Measurements from ENCODE around the gene POR.

The POR gene

GRCh38 chr7:75953931-75954330 is 39.0 kb downstream of the POR start:
- no peak for DNase-seq (ENCODE audit: low spot score)

- no peak for DNase-seq (ENCODE audit: low spot score)
Measured at GRCh38 chr7:75955331-75955955, 40.5 kb downstream of the POR start.

- DNase-seq (ENCODE audit: low spot score), result no peak
Measured at GRCh38 chr7:75957021-75957736, 42.2 kb downstream of the POR start.

- no peak for DNase-seq (ENCODE audit: low spot score)
Measured at GRCh38 chr7:75958802-75959543, 44.0 kb downstream of the POR start.

- no peak for DNase-seq (ENCODE audit: low spot score)
Measured at GRCh38 chr7:75960372-75960771, 45.4 kb downstream of the POR start.

- DNase-seq (ENCODE audit: low spot score), result no peak
Measured at GRCh38 chr7:75961218-75961617, 46.3 kb downstream of the POR start.

GRCh38 chr7:75962607-75963380 is 47.8 kb downstream of the POR start:
- peak; percentile 76 for DNase-seq (ENCODE audit: low spot score)

- no peak for DNase-seq (ENCODE audit: low spot score)
Measured at GRCh38 chr7:75963381-75963995, 48.5 kb downstream of the POR start.

- no peak for DNase-seq (ENCODE audit: low spot score)
Measured at GRCh38 chr7:75965617-75966016, 50.7 kb downstream of the POR start.

GRCh38 chr7:75966190-75966961 is 51.4 kb downstream of the POR start:
- DNase-seq (ENCODE audit: low spot score), result no peak

GRCh38 chr7:75967055-75967454 is 52.1 kb downstream of the POR start:
- DNase-seq (ENCODE audit: low spot score), result no peak

GRCh38 chr7:75967487-75967997 is 52.6 kb downstream of the POR start:
- no peak for DNase-seq (ENCODE audit: low spot score)

GRCh38 chr7:75968012-75968411 is 53.1 kb downstream of the POR start:
- DNase-seq (ENCODE audit: low spot score), result no peak

GRCh38 chr7:75968561-75969001 is 53.6 kb downstream of the POR start:
- DNase-seq (ENCODE audit: low spot score), result peak; percentile 66

GRCh38 chr7:75969182-75969581 is 54.2 kb downstream of the POR start:
- no peak for DNase-seq (ENCODE audit: low spot score)

GRCh38 chr7:75969704-75970498 is 54.9 kb downstream of the POR start:
- no peak for DNase-seq (ENCODE audit: low spot score)

- no peak for DNase-seq (ENCODE audit: low spot score)
Measured at GRCh38 chr7:75971309-75971960, 56.5 kb downstream of the POR start.

- DNase-seq (ENCODE audit: low spot score), result no peak
Measured at GRCh38 chr7:75971961-75972763, 57.2 kb downstream of the POR start.

GRCh38 chr7:75977743-75978142 is 62.8 kb downstream of the POR start:
- no peak for DNase-seq (ENCODE audit: low spot score)

Data from putamen (tissue), 1 donor.